Measurements from ENCODE around the gene LHX3. TPM values are rescaled to one million over a fixed set of nuclear protein-coding genes. Genes with fewer than 3 reads are reported as not detected.

LHX3 gene
- total RNA-seq, 1 donor from 2014 or later: not detected

- no peak for DNase-seq (ENCODE audit: low read depth)
- no peak for TF ChIP-seq CTCF (IDR thresholded peaks at IDR 0.05; ENCODE audit: insufficient read depth, low read length, poor library complexity, severe bottlenecking)
- Histone ChIP-seq H3K36me3 (ENCODE audit: control insufficient read depth, insufficient read depth, low read length) (no peaks in the 10 kb centered on the region), H3K27me3 (ENCODE audit: control insufficient read depth, insufficient read depth, low read length) (peaks cover 79% of the 10 kb centered on the region), H3K4me3 (ENCODE audit: low read depth, low read length) (no peak overlapping the region)
Measured at GRCh38 chr9:136191960-136192286, 13.0 kb downstream of the LHX3 start.

GRCh38 chr9:136191099-136191959 lies 13.6 kb downstream of the LHX3 start:
- no peak for DNase-seq (ENCODE audit: low read depth)
- H3K27me3 ChIP-seq (ENCODE audit: control insufficient read depth, insufficient read depth, low read length): peaks cover 76% of the 10 kb centered on the region
- H3K36me3 ChIP-seq (ENCODE audit: control insufficient read depth, insufficient read depth, low read length): no peaks in the 10 kb centered on the region
- TF ChIP-seq CTCF (IDR thresholded peaks at IDR 0.05; ENCODE audit: insufficient read depth, low read length, poor library complexity, severe bottlenecking): no peak
- H3K4me3 ChIP-seq (ENCODE audit: low read depth, low read length): no peak overlapping the region

GRCh38 chr9:136190656-136191055 lies 14.3 kb downstream of the LHX3 start:
- no peak for DNase-seq (ENCODE audit: low read depth)
- no peak for TF ChIP-seq CTCF (IDR thresholded peaks at IDR 0.05; ENCODE audit: insufficient read depth, low read length, poor library complexity, severe bottlenecking)
- Histone ChIP-seq H3K4me3 (ENCODE audit: low read depth, low read length) (no peak overlapping the region), H3K36me3 (ENCODE audit: control insufficient read depth, insufficient read depth, low read length) (no peaks in the 10 kb centered on the region), H3K27me3 (ENCODE audit: control insufficient read depth, insufficient read depth, low read length) (peaks cover 73% of the 10 kb centered on the region)

- no peak for DNase-seq (ENCODE audit: low read depth)
- H3K27me3 ChIP-seq (ENCODE audit: control insufficient read depth, insufficient read depth, low read length): peaks cover 73% of the 10 kb centered on the region
- no peak for TF ChIP-seq CTCF (IDR thresholded peaks at IDR 0.05; ENCODE audit: insufficient read depth, low read length, poor library complexity, severe bottlenecking)
Measured at GRCh38 chr9:136190237-136190601, 14.7 kb downstream of the LHX3 start.

DNA sequence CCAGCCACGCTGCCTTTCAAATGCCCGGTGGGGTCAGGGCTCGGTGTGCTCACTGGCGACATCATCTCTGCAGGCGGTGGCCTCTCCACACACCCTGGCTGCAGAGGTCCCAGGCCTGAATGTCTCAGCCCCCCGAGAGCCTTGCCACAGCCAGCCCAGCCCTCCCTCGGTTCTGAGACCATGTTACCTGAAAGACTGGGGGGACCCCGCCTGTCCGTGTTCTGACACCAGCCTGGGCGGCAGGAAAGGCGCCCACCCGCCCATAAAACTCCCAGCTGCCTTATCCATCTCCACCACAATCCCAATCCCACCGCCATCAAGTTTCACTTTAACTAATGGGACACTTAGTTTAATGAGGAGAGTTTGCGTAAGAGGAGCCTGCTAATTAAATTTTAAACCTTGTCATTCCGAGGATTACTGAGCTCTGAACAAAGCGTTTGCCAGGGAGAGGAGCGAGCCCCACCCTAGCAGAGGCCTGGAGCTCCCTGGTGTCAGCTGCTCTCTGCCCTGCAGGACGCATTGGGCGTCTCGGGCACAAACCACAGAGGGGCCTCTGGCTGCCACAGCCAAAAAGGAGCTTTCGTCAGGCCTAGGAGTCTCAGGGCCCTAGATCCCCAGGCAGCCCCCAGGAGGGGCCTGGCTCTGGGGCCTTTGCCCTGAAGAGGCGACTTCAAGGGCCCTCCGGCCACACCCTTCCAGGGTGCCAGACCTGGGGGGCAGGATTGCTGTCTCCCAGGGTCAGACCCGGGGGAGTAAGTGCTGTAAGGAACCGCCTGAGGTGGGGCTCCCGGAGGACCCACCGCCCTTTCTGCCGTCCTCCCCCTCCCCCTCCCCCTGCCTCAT lies 15.3 kb downstream of the LHX3 start:
- Histone ChIP-seq H3K4me3 (ENCODE audit: low read depth, low read length) (no peak overlapping the region), H3K36me3 (ENCODE audit: control insufficient read depth, insufficient read depth, low read length) (no peaks in the 10 kb centered on the region), H3K27me3 (ENCODE audit: control insufficient read depth, insufficient read depth, low read length) (peaks cover 71% of the 10 kb centered on the region)
- no peak for TF ChIP-seq CTCF (IDR thresholded peaks at IDR 0.05; ENCODE audit: insufficient read depth, low read length, poor library complexity, severe bottlenecking)
- no peak for DNase-seq (ENCODE audit: low read depth)

More at GRCh38 chr9:136190237-136190601, 14.7 kb downstream of the LHX3 start:
- no peak overlapping the region for H3K4me3 ChIP-seq (ENCODE audit: low read depth, low read length)
- H3K36me3 ChIP-seq (ENCODE audit: control insufficient read depth, insufficient read depth, low read length): no peaks in the 10 kb centered on the region
